ENCODE results near the gene RHOBTB3. TPM values are rescaled to one million over a fixed set of nuclear protein-coding genes. Genes with fewer than 3 reads are reported as not detected.
A peak's percentile ranks its signal among the peaks of the same experiment; 100 is the strongest.
"Not testable (repeated sequence)": the region's sequence is repeated elsewhere in the genome, so short reads cannot be mapped to it uniquely, and the experiment has no call there.

The RHOBTB3 gene
- total and polyA plus RNA-seq, 10 of the 15 experiments (the other 5 are each of a cell fraction or from before 2014, with no cell fraction given): 3.6 to 42.8 (median 8.4) TPM

GRCh38 chr5:95810305-95811125, 79.4 kb downstream of the RHOBTB3 start (continued):
- TF ChIP-seq, protein P1, sequence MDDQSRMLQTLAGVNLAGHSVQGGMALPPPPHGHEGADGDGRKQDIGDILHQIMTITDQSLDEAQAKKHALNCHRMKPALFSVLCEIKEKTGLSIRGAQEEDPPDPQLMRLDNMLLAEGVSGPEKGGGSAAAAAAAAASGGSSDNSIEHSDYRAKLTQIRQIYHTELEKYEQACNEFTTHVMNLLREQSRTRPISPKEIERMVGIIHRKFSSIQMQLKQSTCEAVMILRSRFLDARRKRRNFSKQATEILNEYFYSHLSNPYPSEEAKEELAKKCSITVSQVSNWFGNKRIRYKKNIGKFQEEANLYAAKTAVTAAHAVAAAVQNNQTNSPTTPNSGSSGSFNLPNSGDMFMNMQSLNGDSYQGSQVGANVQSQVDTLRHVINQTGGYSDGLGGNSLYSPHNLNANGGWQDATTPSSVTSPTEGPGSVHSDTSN (IDR thresholded peaks at IDR 0.05; ENCODE audit: insufficient replicate concordance, low read depth, low read length): no peak
- TF ChIP-seq CREM (IDR thresholded peaks at IDR 0.05; ENCODE audit: low read depth) (no peak), FOXM1 (IDR thresholded peaks at IDR 0.05; ENCODE audit: low read depth, low read length) (no peak), ZNF592 (IDR thresholded peaks at IDR 0.05) (peak; percentile 94), MXI1 (IDR thresholded peaks at IDR 0.05; ENCODE audit: low read depth, low read length) (no peak), SMC3 (IDR thresholded peaks at IDR 0.05; ENCODE audit: borderline replicate concordance, low read length) (no peak), JUNB (IDR thresholded peaks at IDR 0.05) (no peak)
- TF ChIP-seq, protein P2, sequence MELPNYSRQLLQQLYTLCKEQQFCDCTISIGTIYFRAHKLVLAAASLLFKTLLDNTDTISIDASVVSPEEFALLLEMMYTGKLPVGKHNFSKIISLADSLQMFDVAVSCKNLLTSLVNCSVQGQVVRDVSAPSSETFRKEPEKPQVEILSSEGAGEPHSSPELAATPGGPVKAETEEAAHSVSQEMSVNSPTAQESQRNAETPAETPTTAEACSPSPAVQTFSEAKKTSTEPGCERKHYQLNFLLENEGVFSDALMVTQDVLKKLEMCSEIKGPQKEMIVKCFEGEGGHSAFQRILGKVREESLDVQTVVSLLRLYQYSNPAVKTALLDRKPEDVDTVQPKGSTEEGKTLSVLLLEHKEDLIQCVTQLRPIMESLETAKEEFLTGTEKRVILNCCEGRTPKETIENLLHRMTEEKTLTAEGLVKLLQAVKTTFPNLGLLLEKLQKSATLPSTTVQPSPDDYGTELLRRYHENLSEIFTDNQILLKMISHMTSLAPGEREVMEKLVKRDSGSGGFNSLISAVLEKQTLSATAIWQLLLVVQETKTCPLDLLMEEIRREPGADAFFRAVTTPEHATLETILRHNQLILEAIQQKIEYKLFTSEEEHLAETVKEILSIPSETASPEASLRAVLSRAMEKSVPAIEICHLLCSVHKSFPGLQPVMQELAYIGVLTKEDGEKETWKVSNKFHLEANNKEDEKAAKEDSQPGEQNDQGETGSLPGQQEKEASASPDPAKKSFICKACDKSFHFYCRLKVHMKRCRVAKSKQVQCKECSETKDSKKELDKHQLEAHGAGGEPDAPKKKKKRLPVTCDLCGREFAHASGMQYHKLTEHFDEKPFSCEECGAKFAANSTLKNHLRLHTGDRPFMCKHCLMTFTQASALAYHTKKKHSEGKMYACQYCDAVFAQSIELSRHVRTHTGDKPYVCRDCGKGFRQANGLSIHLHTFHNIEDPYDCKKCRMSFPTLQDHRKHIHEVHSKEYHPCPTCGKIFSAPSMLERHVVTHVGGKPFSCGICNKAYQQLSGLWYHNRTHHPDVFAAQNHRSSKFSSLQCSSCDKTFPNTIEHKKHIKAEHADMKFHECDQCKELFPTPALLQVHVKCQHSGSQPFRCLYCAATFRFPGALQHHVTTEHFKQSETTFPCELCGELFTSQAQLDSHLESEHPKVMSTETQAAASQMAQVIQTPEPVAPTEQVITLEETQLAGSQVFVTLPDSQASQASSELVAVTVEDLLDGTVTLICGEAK (IDR thresholded peaks at IDR 0.05; ENCODE audit: borderline replicate concordance): no peak

DNA sequence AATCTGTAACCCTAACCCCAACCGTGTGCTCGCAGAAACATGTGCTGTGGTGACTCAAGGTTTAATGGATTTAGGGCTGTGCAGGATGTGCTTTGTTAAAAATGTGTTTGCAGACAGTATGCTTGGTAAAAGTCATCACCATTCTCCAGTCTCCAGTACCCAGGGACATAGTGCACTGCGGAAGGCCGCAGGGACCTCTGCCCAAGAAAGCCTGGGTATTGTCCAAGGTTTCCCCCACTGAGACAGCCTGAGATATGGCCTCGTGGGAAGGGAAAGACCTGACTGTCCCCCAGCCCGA, 79.9 kb downstream of the RHOBTB3 start:
- ChIA-PET RAD21 (ENCODE audit: unreplicated experiment) (interaction anchor here (5.1 to 6.9 kb wide), 2 partner anchors 11 to 24 kb away, joined by 39 to 149 read pairs; partner anchors contain the start of gene GLRX), POLR2A (interaction anchor here (4.7 to 5.1 kb wide), 2 partner anchors 10 to 24 kb away, joined by 30 to 153 read pairs; partner anchors contain the start of gene GLRX), CTCF (interaction anchor here (0.7 to 6.0 kb wide), 5 partner anchors 11 to 167 kb away, joined by 3 to 57 read pairs (median 45); partner anchors contain the start of gene GLRX), SMC1A (ENCODE audit: uncharacterized antibody, unreplicated experiment) (interaction anchor here (1.5 to 10.4 kb wide), 5 partner anchors 10 to 147 kb away, joined by 5 to 217 read pairs (median 47); partner anchors contain the start of genes GLRX and RHOBTB3)
- H3K79me2 ChIP-seq (ENCODE audit: control insufficient read depth, insufficient read depth, low read length); in situ Hi-C loops (cut with MboI); H3K9me3 ChIP-seq (replicated peaks; ENCODE audit: control insufficient read depth, insufficient read depth, low read length); BruUV-seq (replicated peaks); H3K9ac ChIP-seq (ENCODE audit: control insufficient read depth, insufficient read depth, low read length); ATAC-seq; H4K20me1 ChIP-seq (ENCODE audit: control insufficient read depth, insufficient read depth); intact Hi-C loops (cut with micrococcal nuclease; ENCODE audit: unreplicated experiment); H3K4me2 ChIP-seq (ENCODE audit: control insufficient read depth, insufficient read depth); H3K4me3 ChIP-seq; FAIRE-seq; H2AFZ ChIP-seq (ENCODE audit: control insufficient read depth, low read depth, low read length); DNase-seq (ENCODE audit: low read depth, low spot score); H3K27ac ChIP-seq (ENCODE audit: control insufficient read depth, insufficient read depth); H3K27me3 ChIP-seq (replicated peaks in 1 of 2; ENCODE audit: control insufficient read depth in 2 of 2, insufficient read depth in 2 of 2, low read length in 1 of 2): not testable (repeated sequence)
- Histone ChIP-seq H3K36me3 (ENCODE audit: control insufficient read depth in 2 of 2, insufficient read depth in 2 of 2, low read length in 1 of 2) (peaks cover 2 to 16% of the 10 kb centered on the region in 2 experiments), H3K4me1 (ENCODE audit: control insufficient read depth, insufficient read depth, low read length) (peaks cover 29% of the 10 kb centered on the region)
- 81% methylated on average over 6 of the region's 6 CpGs for WGBS (ENCODE audit: insufficient coverage, insufficient replicate concordance, low lambda C conversion rate, missing lambda C conversion rate)
